Calu3 (cell line): ENCODE data around the gene TFF1. TPM values are rescaled to one million over a fixed set of nuclear protein-coding genes. Genes with fewer than 3 reads are reported as not detected.
"Not testable (repeated sequence)": the region's sequence is repeated elsewhere in the genome, so short reads cannot be mapped to it uniquely, and the experiment has no call there.

Source experiments
- BruUV-seq: library from RNA; stranded (reverse); fragments of 400-500 nt; replicated peaks from 2 replicates; lab custom pipeline; 2021; lab: Mats Ljungman, UMichigan
- CTCF ChIA-PET: fragments of 300-600 bp; sonication (Branson Sonifier 250); formaldehyde crosslinking; loops from one replicate; lab custom pipeline; 2022; ENCODE audit warnings: antibody characterized with exemption; lab: Charles Lee
- DNase-seq: peaks from one replicate; pipeline ENCODE4 v3.0.0; 2022
- H3K27ac Mint-ChIP-seq: one replicate; pipeline ENCODE4 v1.8.0; 2022; ENCODE audit warnings: mixed read lengths; ENCODE audit not compliant: unreplicated experiment
- H3K27me3 Mint-ChIP-seq: one replicate; pipeline ENCODE4 v1.8.0; 2022; ENCODE audit warnings: mixed read lengths; ENCODE audit not compliant: unreplicated experiment
- H3K36me3 Mint-ChIP-seq: one replicate; pipeline ENCODE4 v1.8.0; 2022; ENCODE audit warnings: mild to moderate bottlenecking, moderate library complexity, mixed read lengths; ENCODE audit not compliant: insufficient read depth, unreplicated experiment
- H3K4me1 Mint-ChIP-seq: one replicate; pipeline ENCODE4 v1.8.0; 2022; ENCODE audit warnings: mild to moderate bottlenecking, low read depth, mixed read lengths; ENCODE audit not compliant: unreplicated experiment
- H3K4me3 Mint-ChIP-seq: one replicate; pipeline ENCODE4 v1.8.0; 2022; ENCODE audit warnings: mild to moderate bottlenecking, low read depth, moderate library complexity, mixed read lengths; ENCODE audit not compliant: unreplicated experiment
- H3K9me3 Mint-ChIP-seq: one replicate; pipeline ENCODE4 v1.8.0; 2022; ENCODE audit warnings: low read depth, mixed read lengths; ENCODE audit not compliant: unreplicated experiment
- CTCF ChIP-seq: fragments of 200-600 bp; IDR thresholded peaks from one replicate; pipeline ENCODE4 v1.8.0; 2022; ENCODE audit warnings: antibody characterized with exemption; ENCODE audit not compliant: unreplicated experiment
- intact Hi-C: fragments of 100-400 bp; cut with micrococcal nuclease; formaldehyde crosslinking; loops from one replicate; pipeline ENCODE4 v1.10.0; 2022; ENCODE audit not compliant: unreplicated experiment
- total RNA-seq: library from RNA; stranded (reverse); gene quantifications from 2 replicates; pipeline ENCODE4 v1.2.3, GENCODE V29; 2022

Gene TFF1
- total RNA-seq, 1 experiment from 2014 or later: not detected

- no peak overlapping the region for H3K27ac Mint-ChIP-seq
- no peak for TF ChIP-seq CTCF
- peaks cover 8% of the 10 kb centered on the region for H3K4me1 Mint-ChIP-seq
- intact Hi-C loops: no loop called here
- no peak overlapping the region for H3K4me3 Mint-ChIP-seq
- no peaks in the 10 kb centered on the region for H3K27me3 Mint-ChIP-seq
- CTCF ChIA-PET: interaction anchor here (1.3 kb wide), 1 partner anchor 23 kb away, joined by 4 read pairs; no protein-coding TSS in a partner anchor
- DNase-seq: no peak
- BruUV-seq: no TSS peak
- H3K36me3 Mint-ChIP-seq: peaks cover 8% of the 10 kb centered on the region
- no peaks in the 10 kb centered on the region for H3K9me3 Mint-ChIP-seq
Observed at GRCh38 chr21:42411891-42412635, 45.7 kb upstream of the TFF1 start.

GRCh38 chr21:42411197-42411869 lies 45.0 kb upstream of the TFF1 start:
- H3K27ac Mint-ChIP-seq: no peak overlapping the region
- no peak for DNase-seq
- H3K9me3 Mint-ChIP-seq: no peaks in the 10 kb centered on the region
- no peak overlapping the region for H3K4me3 Mint-ChIP-seq
- peaks cover 8% of the 10 kb centered on the region for H3K4me1 Mint-ChIP-seq
- no TSS peak for BruUV-seq
- intact Hi-C loops: no loop called here
- no peaks in the 10 kb centered on the region for H3K27me3 Mint-ChIP-seq
- no peak for TF ChIP-seq CTCF
- peaks cover 8% of the 10 kb centered on the region for H3K36me3 Mint-ChIP-seq
- CTCF ChIA-PET: interaction anchor here (1.3 kb wide), 1 partner anchor 22 kb away, joined by 4 read pairs; no protein-coding TSS in a partner anchor

- DNase-seq: no peak
- intact Hi-C loops: no loop called here
- CTCF ChIA-PET: no interaction called here
- no peaks in the 10 kb centered on the region for H3K27me3 Mint-ChIP-seq
- H3K36me3 Mint-ChIP-seq: no peaks in the 10 kb centered on the region
- H3K9me3 Mint-ChIP-seq: no peaks in the 10 kb centered on the region
- BruUV-seq: no TSS peak
- TF ChIP-seq CTCF: no peak
- H3K27ac Mint-ChIP-seq: no peak overlapping the region
- H3K4me3 Mint-ChIP-seq: no peak overlapping the region
- no peaks in the 10 kb centered on the region for H3K4me1 Mint-ChIP-seq
Observed at GRCh38 chr21:42409366-42409765, 43.0 kb upstream of the TFF1 start.

GRCh38 chr21:42408718-42409117 lies 42.4 kb upstream of the TFF1 start:
- DNase-seq, H3K9me3 Mint-ChIP-seq, H3K27me3 Mint-ChIP-seq, H3K36me3 Mint-ChIP-seq, H3K27ac Mint-ChIP-seq, CTCF ChIA-PET, intact Hi-C loops, BruUV-seq, H3K4me1 Mint-ChIP-seq, H3K4me3 Mint-ChIP-seq: not testable (repeated sequence)
